Measurements from ENCODE around the gene ARHGAP30.

The ARHGAP30 gene

DNA sequence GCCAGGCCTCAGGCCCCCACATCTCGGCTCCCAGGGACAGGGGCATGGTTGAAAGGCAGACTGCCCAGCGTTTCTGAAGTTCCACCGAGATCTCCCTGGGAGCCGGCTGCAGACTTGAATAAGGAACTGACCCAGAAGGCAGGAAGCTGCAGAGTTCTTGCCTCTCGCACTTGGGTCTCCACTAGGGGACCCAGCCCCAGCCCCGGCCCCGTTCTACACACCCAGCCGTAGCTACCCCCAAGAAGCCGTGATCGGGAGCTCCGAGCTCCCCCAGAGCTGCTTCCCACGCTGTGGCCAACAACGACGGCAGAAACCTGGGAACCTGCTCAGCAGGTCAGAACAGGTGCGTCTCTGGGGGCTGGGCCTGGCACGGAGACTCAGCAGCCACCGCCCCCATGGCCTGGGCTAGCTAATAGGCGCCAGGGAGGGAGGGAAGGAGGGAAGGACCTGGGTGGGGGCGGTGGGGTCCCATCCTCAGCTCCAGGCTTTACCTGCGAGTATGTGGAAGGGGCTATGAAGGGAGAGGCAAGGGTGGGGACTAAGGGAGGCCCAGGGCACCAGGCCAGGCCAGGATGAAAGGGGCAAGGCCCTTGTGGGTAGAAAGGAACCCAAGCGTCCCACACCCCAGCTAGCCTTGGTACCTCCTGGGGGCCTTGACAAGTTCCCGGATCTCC is 19.7 kb upstream of the ARHGAP30 start, which contains the start of gene NECTIN4:
Gene NECTIN4 (minus strand): TSS at position 308 of the 674 bp plus-strand sequence. CDS start 262 bp downstream, at position 46.
- no peak for DNase-seq (ENCODE audit: low read depth)

DNA sequence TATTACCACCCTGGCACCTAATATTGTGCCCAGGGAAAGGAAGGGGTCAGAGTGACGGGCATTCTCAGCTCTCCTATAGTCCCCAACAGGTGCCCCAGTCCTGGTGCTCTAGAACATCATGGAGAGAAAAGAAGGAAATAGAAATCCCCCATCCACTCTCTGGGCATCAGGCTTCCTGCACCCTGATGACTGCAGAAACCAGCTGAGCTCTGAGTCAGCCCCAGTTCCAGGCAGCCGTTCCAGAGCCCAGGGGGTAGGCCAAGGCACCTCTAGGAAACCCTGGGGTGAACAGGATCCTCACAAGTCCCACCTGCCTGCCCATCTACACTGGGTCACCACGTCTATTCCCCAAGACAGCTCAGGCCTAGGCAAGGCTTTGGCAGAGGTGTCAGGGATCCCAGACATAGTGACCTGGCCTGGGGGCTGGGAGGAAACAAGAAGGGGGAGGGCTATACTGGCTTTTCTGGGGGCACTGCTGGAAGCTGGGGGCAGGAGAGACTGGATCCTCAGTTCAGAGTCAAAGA is 19.0 kb upstream of the ARHGAP30 start:
- no peak for DNase-seq (ENCODE audit: low read depth)

DNA sequence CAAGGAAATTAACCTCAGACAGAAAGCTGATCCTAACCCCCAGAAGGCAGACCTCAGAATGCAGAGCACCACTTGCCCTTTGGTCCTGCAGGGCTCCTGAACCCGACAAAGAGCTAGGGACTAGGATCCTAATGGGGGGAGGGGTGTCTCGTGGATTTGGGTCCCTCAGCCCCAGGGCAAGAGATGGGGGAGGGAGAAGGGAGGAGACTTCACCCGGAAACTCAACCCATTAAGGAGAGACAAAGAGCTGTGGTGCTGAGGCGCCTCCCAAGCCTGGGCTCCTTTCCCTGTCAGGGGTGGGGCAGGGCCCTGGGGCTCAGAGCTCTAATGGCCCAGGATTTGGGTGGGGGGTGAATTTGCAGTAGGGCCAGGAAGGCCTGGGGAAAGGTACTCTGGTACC is 16.8 kb upstream of the ARHGAP30 start:
- DNase-seq (ENCODE audit: low read depth): no peak

DNA sequence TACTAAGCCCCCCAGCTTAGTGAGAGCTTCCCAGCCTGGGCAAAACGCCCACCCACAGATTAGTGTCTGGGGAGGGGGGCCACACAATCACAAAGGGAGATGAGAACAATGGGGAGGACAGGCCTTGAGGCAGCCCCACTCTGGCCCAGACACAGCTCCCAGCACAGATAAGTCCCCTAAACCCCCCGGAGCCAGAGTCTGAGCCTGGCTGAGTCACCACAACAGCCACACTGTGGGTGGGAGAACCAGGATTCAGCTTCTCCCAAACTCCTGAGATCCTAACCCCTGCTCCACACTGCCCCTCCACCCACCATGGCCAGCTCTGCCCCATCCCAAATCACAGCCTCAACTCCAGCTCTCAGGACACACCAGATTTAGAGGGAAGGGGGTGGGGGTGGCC is 15.5 kb upstream of the ARHGAP30 start:
- no peak for DNase-seq (ENCODE audit: low read depth)

DNA sequence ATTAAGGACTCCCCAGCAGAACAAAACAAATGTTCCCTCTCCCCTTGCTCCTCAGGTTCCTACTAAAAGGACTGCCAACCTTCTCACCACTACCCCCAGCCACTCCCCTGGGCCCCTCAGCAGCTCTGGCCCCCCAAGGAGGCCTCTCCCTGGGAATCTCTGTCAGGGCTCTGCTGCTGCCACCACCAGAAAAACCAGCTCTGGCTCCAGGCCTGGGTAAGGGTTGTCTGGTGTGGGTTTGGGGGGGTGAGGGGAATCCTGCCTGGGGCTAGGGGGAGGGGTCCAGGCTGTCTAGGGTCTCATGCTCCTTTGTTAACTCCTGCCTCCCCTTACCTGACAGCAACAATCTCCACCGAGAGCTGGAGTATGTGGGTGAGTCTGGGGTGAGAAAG is 14.9 kb upstream of the ARHGAP30 start:
- DNase-seq (ENCODE audit: low read depth): no peak

DNA sequence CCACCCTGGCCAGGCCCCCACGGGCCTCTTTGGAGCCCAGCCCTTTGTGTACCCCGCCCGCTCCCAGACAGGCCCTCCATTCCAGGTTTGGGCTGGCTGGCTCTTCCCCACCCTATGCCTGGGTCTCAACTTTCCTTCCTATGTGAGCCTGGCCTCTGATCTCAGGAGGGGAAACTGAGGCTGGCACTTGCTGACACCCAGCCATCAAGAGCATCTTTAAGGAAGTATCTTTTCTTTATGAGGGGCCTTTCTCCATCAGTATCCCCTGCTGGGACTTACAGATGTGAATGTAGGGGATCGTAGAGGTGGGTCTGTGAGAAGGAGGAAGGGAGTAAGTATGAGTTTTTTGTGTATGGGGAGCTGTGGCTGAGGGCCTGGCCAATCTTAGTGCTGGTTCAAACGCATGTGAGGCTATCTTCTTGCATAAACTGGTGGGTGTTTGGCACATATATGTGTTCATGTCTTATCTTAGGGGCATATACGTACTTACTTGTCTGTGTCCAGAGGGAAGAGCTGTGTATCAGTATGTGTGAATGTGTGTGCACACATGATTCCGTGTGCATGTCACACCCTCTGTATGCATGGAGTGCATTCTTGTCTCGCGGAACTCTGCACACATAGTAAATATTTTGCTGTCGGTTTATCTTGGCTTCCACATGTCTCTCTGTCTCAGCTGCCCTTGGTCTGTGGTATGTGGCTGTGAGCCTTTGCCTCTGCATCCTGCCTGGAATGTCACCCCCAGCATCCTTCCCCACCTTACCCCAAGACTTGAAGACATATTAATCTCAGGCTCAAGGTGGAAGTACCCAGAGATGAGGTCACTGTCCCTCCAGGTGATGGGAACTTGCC is 14.3 kb upstream of the ARHGAP30 start:
- DNase-seq (ENCODE audit: low read depth): no peak

DNA sequence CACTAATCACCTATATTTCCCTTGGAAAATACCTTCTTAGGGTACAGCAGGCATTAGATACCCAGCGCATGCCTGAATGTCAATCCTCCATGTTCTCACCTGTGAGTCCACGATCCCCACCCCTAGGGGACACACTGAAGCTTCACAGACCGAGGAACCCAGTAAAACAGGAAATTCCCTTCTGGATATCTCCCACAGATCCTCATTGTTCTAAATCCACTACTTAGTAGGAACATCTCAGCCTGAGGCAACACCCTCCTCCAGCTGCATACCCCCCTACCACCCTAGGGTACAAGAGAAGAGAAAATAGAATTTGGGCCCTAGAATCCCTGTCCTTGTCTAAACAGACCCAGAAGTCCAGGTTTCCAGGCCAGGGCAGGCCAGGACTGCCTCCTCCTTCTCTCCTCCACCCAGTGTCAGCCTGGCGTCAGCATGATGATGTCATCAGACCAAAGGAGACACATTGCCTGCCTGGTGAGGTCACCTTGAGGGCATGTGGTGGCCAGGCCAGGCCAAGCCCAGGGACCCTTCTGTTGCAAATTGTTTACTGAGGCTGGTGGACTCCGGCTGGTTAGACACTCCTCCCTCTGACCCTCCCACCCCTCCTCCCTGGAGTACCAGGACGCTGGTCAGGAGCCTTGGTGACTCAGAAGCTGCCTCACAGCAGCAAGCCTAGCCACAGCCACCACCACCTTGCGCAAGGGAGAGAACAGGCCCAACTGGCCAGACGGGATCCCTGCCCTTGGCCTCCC is 13.5 kb upstream of the ARHGAP30 start:
- DNase-seq (ENCODE audit: low read depth): no peak

DNA sequence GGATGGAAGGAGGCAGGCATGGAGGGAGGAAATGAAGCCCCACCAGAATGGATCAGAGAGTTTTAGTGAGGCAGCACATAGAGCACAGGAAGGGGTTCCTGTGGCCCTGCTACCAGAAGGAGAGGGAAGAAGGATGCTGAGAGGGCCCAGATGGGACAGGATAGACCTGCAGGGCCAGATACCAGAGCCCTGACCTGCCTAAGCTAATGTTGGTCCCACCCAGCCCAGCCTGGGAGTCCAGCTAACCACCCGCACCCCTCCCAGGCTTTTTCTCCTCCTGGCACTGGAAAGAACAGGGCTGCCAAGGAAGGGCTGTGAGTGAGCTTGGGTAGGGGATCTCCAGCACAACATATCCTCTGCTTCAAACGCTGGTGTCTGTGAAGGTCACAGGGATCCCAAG is 12.8 kb upstream of the ARHGAP30 start:
- DNase-seq (ENCODE audit: low read depth): no peak

DNA sequence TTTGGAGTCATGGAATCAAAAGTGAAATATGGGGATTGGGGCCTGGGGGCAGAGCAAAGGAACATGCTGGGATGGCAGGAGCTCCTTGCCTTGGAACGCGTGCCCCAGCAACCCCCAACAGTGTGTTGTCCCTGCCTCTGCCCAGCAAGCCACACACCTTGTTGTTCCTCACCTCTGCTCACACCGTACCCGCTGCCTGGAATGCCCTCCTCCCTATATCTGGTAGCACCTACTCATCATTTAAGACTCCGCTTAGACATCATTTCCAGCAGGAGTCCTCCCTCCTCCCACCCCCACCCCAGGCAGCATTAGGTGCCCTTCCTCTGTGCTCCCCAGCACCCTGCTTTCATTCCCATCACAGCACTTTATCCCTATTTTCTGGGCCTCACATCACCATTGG is 11.8 kb upstream of the ARHGAP30 start:
- DNase-seq (ENCODE audit: low read depth): no peak

DNA sequence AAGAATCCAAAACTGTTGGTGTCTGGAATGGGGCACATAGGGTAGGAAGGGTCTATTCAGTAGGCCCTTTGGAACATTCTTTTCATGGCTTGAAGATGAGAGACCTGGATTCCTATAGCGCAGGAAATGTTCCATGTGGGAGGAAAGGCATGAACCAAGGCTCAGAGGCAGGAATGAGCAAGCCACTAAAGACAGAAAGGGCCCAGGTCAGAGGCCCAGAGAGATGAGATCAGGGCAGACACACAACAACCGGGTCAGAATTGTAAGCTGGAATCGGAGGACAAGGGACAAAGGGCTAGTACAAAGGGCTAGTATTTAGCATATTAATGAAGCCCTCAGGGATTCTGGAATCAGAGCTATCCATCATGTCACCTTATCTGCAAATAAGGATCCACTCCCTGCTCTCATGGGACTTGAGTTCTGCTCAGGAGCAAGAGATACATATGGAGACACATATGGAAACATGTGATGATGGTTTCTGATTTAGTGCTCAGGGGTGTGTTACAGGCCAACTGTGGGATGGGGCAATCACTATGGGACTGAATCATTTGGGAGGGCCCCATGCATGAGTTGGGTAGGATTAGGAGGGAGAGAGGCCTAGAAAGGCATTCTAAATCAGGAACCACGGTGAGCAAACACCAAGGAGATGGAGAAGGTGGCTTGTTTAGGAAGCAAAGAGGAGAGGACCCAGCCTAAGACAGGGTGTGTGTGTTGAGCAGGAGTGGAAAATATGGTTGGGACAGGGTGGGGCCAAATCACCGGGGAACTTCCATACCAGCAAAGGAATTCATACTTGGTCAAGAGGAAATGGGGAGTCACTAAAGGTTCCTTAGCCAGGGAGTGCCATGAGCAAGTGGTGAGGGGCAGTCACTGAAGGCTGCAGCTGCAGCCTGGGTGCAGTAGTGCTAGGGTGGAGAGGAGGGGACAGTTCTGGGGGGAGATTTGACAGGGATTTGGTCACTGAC is 11.0 kb upstream of the ARHGAP30 start:
- DNase-seq (ENCODE audit: low read depth): no peak

DNA sequence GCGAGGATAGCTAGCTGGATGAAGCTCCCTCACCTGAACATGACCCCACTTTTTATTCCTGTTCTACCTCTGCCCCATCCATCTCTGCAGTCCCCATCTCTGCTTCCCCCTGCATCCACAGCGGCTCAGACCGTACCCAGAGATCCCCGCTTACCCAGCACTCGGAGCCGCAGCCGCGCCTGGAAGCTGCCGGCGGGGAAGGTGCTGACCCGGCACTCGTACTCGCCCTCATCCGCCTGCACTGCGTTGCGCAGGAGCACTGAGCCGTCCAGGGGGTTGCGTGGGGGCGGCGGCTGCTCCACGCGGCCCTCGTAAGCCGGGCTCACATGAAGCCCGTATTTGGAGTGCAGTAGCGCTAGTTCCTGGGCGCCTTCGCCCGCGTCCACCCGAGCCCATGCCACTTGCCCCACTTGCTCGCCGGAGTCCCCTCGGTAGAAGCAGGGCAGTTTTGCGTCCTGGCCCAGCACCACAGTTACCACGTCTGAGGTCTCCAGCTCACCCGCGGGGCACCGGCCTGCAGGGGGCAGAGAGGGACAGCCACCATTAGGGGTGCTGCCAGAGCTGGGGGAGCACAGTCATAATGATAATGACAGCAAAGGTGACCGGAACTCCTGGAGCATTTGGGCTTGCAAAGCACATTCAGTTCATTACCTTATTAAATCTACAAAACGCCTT is 9.9 kb upstream of the ARHGAP30 start:
- no peak for DNase-seq (ENCODE audit: low read depth)

DNA sequence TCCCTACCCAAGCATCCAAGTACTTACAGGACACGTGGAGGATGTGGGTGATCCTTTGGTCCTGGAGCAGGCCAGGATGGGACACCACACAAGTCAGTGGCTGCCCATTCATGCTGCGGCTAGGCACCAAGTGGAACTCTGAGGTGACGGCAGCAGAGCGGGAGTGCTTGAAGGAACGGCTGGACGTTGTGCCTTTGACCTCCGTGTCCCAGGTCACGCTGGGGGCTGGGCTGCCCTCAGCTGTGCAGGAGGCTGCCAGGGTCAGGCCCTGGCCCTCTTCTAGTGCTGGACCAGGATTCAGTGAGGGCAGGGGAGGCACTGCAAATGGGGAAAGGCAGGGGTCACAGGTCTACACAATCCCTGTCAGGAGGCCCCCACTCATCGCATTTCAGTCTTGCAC is 7.7 kb upstream of the ARHGAP30 start:
- DNase-seq (ENCODE audit: low read depth): no peak

DNA sequence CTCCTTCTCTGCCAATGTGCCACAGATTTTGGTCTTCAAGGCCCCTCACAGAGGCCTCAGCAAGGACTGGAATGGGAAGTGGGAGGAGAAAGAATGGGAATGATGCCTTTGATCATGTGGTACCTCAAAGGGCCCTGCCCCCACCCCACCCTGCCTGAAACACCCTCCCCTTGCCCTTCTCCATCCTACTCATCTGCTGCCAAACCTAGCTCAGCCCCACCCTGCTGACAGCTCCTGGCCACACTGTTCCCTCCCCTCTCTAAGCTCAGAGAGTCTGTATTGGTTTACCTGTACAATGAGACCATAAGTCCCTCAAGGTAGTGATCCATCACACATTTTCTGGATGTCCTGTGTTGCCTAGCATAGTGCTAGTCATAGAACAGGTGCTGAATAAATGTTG is 6.7 kb upstream of the ARHGAP30 start:
- no peak for DNase-seq (ENCODE audit: low read depth)

DNA sequence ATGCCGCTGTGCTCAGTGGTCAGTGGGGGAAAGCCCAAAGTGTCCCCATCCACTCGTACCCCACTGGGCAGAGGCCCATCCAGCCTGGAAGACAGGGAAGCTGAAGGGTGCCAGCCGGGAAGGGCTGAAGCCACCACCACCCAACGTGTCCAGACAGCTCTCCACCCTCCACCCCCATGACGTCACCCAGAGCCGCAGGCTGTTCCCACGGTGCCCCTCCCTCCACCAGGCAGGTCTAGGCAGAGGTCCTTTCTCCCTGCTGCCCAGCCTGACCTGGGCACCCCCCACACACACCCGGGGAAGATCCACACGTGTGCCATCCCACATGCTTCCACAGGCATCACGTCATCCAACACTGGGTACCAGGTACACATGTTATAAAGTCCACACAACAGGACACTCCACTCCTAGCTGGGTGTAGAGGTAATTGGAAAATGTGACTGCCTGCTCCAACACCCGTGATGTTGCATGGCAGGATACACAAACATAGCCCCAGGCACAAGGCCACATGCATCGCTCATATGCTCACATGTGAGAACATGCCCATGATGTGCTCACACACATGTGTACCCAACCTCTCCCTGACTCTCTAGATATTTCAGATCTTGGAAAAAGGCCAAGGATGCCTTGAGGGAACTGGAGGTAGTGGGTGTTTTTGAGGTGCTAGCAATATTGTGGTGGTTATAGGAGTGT is 5.1 kb upstream of the ARHGAP30 start:
- DNase-seq (ENCODE audit: low read depth): no peak

DNA sequence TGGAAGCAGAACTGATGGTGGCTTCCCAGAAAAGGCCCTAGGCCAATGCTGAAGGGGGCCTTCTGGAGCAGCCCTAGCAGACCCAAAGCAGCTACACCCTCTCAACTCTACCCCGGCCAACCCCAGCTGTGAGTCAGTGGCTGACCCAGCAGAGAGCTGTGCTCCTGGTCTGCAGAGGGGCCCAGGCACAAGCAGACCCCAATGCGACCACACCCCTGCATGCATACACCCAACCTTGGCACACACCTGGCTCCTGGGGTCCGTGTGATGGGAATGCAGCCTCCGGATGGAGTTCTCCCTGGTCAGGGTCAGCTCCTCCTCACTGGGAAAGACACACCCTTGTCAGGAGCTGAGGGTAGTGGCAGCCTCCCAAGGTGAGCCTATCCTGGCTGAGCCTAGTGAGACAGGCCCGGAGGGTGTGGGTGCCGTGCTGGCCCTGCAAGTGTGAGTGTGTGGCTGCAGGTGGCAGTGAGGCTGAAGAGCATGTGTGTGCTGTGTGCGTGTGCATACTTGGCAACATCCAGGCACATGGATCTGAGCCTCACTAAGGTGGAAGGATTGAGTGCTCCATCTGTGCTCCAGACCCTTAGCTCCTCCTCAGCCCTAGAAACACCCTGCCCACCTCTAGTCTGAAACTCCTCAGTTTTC is 3.9 kb upstream of the ARHGAP30 start:
- no peak for DNase-seq (ENCODE audit: low read depth)

DNA sequence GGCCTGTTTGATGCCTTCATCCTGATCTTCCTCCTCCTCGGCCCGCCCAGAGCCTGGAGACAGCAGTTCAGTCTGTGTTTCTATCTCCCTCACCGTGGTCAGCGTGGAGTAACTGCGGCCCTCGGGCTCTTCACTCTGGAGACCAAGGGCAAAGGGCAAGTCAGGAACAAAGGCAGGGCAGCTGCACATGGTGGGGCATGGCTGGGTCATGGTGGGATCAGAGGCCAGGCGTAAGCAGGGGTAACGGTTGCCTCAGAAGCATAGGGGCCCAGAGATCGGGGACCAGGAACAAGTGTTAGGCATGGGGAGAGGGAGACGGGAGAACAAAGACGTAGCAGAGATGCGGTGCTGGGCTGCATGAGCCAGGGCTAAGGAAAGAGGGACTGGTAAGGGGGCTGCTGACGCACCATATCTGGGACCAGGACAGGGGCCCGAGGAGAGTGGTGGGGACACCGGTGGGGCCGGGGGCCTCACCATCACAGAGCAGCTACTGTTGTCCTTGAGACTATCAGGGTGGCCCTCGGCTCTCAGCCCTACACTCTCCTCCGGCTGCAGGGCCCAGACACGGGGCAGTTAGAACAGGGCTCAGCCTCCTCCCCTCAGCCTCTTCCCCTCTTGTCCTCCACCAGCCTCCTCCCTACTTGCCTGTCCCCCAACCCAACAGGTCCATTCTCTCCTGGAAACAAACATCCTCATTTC is 3.2 kb upstream of the ARHGAP30 start:
- no peak for DNase-seq (ENCODE audit: low read depth)

DNA sequence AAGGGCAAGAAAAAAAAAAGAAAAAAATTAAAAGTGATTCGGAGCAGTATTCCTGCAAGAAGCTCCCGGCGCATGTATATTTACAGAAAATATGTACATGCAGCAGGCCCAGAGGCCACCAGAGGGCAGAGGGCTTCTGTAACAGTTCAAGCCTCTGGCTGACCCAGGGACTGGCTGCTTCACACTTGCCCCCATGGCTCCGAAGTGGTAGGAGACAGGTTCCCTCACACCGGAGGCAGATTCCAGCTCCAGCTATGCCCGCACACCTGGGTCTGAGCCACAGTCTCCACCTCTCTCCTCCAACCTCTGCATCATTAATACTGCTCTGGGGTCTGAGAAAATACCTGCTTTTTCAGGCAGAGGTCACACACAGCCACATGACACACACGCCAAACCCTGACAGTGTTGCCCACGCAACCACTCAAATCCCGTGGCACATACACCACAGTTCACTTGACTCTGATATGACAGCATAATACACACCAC is 2.2 kb upstream of the ARHGAP30 start:
- DNase-seq (ENCODE audit: low read depth): no peak

DNA sequence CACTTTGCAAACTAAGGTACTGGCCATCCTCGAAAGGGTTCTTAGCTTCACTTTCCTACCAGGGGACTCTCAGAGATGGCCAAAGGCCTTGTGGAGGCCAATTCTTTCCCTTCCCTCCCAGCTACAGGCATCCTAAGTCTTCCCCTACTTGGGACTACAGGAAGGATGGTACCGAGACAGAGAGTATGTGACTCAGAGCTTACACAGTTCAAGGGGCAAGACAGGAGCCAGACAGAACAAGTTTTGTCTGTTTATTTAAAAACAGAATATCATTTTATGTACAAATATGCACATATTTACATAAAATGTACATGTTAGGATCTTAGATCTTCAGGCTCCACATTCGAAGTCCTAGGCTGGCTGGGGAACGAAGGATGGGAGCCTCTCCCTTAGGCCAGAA is 1.1 kb upstream of the ARHGAP30 start:
- no peak for DNase-seq (ENCODE audit: low read depth)

DNA sequence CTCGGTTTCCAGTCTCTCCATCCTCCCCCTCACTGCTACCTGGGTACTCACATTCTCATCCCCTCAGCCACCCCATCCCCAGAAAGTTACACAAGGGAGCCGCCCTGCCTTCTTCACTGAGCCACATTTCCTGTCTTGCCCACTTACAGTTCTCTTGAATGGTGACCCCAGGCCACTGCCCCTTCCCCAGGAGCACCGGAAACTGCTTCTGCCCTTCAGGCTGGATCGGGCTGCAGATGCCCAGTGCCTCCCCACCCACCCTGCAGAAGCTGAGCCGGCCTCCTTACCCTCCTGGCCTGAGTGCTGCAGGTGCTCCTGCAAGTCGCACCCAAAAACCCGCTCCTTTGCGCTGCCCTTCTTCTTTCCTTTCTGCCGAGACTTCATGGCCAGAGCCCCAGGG is 450 bp downstream of the ARHGAP30 start:
- DNase-seq (ENCODE audit: low read depth): no peak

Data from activated T-cell treated with anti-CD3 and anti-CD28 coated beads for 48 hours (primary cell).